ENCODE measurements around the gene NUCB2.
A peak's percentile ranks its signal among the peaks of the same experiment; 100 is the strongest.

DNA sequence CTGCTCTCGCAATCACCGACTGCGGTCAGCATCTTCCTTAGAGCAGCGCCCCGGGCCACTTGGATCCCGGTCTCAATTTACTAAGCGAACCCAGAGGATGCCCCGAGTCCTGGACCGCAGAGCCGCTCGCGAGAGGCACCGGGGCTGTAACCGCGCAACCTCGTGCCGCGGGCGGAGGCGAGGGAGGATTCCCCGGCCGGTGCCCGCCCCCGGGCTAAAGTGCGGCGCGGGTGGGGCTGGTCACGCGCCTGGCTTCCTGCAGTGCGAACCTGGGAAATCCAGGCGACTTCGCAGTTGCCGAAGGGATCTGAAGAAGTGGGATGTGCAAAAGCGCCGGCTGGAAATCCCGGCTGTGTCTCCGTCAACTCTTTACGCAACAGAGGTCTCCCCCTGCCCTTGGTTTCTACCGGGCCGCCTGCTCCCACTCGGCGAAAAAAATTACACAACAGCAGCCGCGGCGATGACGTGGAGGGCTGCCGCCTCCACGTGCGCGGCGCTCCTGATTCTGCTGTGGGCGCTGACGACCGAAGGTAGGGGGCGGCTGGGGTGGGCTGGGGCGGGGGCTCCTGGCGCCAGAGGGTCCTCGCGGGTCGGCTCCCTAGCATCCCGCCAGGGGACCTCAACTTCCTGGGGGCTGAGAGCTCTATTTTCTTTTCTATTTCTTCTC is 75.1 kb downstream of the NUCB2 start, which contains the start of gene NCR3LG1:
- TF ChIP-seq, protein P1, sequence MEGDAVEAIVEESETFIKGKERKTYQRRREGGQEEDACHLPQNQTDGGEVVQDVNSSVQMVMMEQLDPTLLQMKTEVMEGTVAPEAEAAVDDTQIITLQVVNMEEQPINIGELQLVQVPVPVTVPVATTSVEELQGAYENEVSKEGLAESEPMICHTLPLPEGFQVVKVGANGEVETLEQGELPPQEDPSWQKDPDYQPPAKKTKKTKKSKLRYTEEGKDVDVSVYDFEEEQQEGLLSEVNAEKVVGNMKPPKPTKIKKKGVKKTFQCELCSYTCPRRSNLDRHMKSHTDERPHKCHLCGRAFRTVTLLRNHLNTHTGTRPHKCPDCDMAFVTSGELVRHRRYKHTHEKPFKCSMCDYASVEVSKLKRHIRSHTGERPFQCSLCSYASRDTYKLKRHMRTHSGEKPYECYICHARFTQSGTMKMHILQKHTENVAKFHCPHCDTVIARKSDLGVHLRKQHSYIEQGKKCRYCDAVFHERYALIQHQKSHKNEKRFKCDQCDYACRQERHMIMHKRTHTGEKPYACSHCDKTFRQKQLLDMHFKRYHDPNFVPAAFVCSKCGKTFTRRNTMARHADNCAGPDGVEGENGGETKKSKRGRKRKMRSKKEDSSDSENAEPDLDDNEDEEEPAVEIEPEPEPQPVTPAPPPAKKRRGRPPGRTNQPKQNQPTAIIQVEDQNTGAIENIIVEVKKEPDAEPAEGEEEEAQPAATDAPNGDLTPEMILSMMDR (IDR thresholded peaks at IDR 0.05): no peak
- TF ChIP-seq POLR2A (IDR thresholded peaks at IDR 0.05): peak in 1 of 2 donors; percentile 23
- TF ChIP-seq POLR2AphosphoS5 (IDR thresholded peaks at IDR 0.05): peak; percentile 65
